Measurements from ENCODE around the gene TMEM269.
A peak's percentile ranks its signal among the peaks of the same experiment; 100 is the strongest.

TMEM269 gene

DNA sequence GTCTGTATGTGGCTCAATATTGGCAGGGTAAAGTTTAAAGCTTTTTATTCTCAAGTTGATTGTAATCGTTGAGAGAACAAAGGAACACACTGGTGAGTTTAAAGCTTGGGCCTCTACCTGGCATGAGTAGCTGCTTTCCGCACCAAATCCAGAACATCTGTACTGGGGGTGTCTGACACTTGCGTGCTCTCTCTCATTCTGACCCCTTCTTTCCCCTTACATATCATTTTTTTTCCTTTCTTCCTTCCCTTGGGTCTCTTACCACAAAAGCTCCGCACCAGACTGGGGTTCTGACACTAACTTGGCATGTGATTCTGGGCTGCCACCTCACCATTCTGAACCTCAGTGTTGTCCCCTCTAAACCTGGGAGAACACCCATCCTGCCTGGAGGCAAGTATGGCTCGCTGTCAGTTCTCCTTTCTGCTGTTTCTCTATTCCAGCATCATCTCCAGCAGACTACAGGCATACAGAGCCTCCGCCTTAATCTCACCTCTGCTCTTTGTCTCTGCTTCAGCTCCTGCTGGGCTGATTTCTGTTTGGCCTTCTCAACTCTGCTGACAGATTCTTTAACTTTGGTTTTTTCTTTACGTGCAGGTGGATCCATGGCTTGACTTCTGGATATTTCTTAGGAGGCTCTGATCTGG lies 31.3 kb downstream of the TMEM269 start:
- DNase-seq (ENCODE audit: low read depth) = no peak
- peak overlapping the region; percentile 87 for H3K4me3 ChIP-seq (ENCODE audit: low read length)
- TF ChIP-seq, protein P1, sequence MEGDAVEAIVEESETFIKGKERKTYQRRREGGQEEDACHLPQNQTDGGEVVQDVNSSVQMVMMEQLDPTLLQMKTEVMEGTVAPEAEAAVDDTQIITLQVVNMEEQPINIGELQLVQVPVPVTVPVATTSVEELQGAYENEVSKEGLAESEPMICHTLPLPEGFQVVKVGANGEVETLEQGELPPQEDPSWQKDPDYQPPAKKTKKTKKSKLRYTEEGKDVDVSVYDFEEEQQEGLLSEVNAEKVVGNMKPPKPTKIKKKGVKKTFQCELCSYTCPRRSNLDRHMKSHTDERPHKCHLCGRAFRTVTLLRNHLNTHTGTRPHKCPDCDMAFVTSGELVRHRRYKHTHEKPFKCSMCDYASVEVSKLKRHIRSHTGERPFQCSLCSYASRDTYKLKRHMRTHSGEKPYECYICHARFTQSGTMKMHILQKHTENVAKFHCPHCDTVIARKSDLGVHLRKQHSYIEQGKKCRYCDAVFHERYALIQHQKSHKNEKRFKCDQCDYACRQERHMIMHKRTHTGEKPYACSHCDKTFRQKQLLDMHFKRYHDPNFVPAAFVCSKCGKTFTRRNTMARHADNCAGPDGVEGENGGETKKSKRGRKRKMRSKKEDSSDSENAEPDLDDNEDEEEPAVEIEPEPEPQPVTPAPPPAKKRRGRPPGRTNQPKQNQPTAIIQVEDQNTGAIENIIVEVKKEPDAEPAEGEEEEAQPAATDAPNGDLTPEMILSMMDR (conservative IDR thresholded peaks at IDR 0.05; ENCODE audit: low read length) = no peak

DNA sequence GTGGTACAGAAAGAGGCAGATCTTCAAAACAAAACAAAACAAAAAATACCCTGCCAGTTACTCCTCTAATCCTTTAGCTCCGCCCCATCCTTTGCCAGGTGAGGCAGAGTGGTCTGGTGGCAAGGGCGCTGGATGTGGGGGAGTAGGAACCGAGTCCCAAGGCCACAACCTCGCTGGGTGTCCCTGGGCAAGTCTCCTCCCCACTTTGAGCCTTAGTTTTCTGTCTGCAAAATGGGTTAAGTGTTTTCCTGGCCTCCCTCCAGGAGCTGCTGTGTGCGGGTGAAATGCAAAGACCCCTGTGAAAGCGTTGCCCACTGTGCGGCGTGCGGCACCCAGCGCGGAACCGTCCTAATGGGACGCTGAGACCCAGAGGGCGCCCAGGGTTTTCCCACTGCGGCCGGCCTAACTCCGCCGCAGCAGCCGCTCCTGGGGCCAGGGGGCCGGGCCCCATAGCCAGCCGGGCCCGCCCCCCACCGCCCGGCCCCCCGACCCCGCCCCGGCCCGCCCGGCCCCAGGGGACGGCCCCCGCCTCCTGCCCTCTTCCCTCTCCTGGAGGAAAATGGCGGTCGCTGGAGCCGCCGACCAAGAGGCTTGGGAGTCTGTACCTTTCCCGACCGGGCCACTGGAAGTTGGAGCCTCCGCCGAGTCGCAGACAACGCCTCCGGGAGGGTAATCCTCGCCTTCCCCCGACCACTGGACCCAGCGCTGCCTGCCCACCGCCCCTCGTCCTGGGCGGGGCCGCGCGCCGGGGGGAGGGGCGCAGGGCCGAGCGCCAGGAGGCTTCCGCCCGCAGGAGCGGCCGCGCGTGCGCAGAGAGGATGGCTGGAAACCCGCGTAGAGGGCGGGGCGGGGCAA lies 32.0 kb downstream of the TMEM269 start, which contains the start of the genes ERMAP and SVBP:
Gene ERMAP, plus strand, starts transcription at position 538 of the 855 bp plus-strand sequence. CDS start 13,327 bp downstream, outside the sequence.
Gene SVBP, minus strand, starts transcription at position 813 of the 855 bp plus-strand sequence. CDS start 853 bp downstream, outside the sequence.
- DNase-seq (ENCODE audit: low read depth) = peak; percentile 82
- peak within 1 kb of the TSS; percentile 87 for H3K4me3 ChIP-seq (ENCODE audit: low read length)

DNA sequence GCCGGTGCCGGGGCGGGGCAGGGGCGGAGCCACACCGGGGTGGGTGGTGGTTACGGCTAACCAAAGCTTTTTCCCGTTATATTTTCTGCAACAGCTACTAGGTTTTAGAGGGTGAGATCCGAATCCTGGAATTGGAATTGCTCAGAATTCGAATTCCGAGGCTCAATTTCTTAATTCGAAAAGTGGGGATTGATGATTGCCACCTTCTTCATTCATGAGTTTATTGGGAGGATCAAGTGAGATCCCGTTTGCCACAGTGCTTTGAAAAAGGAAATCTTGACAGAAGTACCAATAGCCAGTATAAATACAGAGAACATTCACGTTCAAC lies 32.6 kb downstream of the TMEM269 start:
- TF ChIP-seq, protein P1 (conservative IDR thresholded peaks at IDR 0.05; ENCODE audit: low read length) = no peak
- no peak for DNase-seq (ENCODE audit: low read depth)
- H3K4me3 ChIP-seq (ENCODE audit: low read length) = peak overlapping the region; percentile 67

More for the DNA sequence above, 32.0 kb downstream of the TMEM269 start, which contains the start of the genes ERMAP and SVBP:
- TF ChIP-seq, protein P1 (conservative IDR thresholded peaks at IDR 0.05; ENCODE audit: low read length) = no peak

DNA sequence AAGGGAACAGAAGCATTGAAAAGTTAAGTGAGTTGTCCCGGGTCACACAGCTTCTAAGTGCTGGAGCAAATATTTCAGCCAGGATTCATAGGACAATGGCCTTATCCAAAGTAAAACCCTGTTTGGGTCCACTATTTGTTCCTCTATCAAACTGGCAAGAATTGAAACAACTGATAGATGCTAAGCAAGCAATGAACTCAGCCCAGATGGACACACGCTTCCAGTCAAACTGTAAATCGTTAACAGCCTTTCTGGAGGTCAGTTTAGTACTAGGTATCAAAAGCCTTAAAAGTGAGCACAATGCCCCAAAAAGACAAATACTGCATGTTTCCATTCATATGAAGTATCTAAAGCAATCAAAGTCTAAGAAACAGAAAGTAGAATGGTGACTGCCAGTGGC lies 33.2 kb downstream of the TMEM269 start:
- peak overlapping the region; percentile 67 for H3K4me3 ChIP-seq (ENCODE audit: low read length)
- DNase-seq (ENCODE audit: low read depth) = no peak
- TF ChIP-seq, protein P1 (conservative IDR thresholded peaks at IDR 0.05; ENCODE audit: low read length) = no peak

DNA sequence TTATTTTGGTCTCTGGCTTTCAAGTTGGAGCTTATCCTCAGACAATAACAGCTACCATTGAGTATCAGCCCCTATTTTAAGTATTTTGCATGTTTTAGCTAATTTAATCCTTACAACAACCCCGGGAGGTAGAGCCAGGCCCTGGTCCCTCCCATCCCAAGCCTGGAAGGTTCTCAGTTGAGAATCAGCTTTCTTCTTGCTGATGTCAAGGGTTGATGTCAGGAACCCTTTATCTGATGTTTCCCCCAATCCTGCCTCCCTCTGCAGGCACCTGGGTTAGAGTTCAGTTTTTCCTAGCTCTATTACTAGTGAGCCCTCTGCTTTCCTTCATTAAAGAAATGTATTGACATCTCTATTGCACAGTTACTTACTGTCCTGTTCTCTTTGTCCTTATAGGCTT lies 36.0 kb downstream of the TMEM269 start:
- DNase-seq (ENCODE audit: low read depth) = no peak
- TF ChIP-seq, protein P1 (conservative IDR thresholded peaks at IDR 0.05; ENCODE audit: low read length) = no peak
- no peak overlapping the region for H3K4me3 ChIP-seq (ENCODE audit: low read length)

DNA sequence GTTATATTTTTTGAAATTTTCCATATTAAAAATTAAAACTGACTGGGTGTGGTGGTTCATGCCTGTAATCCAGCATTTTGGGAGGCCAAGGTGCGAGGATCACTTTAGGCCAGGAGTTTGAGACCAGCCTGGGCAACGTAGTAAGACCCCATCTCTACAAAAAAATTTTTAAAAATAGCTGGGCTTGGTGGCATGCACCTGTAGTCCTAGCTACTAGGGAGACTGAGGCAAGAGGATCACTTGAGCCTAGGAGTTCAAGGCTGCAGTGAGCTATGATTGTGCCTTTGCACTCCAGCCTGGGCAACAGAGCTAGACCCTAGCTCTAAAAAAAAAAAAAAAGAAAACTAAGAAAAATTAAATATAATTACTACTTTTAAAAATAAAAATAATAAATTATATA lies 36.9 kb downstream of the TMEM269 start:
- DNase-seq (ENCODE audit: low read depth) = no peak
- TF ChIP-seq, protein P1 (conservative IDR thresholded peaks at IDR 0.05; ENCODE audit: low read length) = no peak
- no peak overlapping the region for H3K4me3 ChIP-seq (ENCODE audit: low read length)
